ENCODE data around the gene PRIMA1.

The PRIMA1 gene

GRCh38 chr14:93803408-93804318 lies 15.4 kb upstream of the PRIMA1 start:
- Histone ChIP-seq H3K36me3 (ENCODE audit: control insufficient read depth, insufficient read depth, low read length) (no peaks in the 10 kb centered on the region), H3K9me3 (ENCODE audit: control insufficient read depth, low read length) (no peaks in the 10 kb centered on the region), H3K27me3 (ENCODE audit: control insufficient read depth, insufficient read depth, low read length) (no peaks in the 10 kb centered on the region), H3K4me1 (no peaks in the 10 kb centered on the region), H3K79me2 (no peaks in the 10 kb centered on the region), H3K4me2 (ENCODE audit: low read length) (no peak overlapping the region), H3K27ac (no peak overlapping the region), H3K9ac (no peak overlapping the region), H3K4me3 (ENCODE audit: low read depth, low read length) (no peak overlapping the region), H2AFZ (no peak overlapping the region)
- no peak for TF ChIP-seq CTCF (IDR thresholded peaks at IDR 0.05)

GRCh38 chr14:93799989-93800921 lies 12.0 kb upstream of the PRIMA1 start:
- H3K4me3 ChIP-seq (ENCODE audit: low read depth, low read length): no peak overlapping the region
- TF ChIP-seq CTCF (IDR thresholded peaks at IDR 0.05): no peak
- H2AFZ ChIP-seq: no peak overlapping the region
- H3K4me1 ChIP-seq: no peaks in the 10 kb centered on the region
- no peak overlapping the region for H3K4me2 ChIP-seq (ENCODE audit: low read length)
- H3K36me3 ChIP-seq (ENCODE audit: control insufficient read depth, insufficient read depth, low read length): no peaks in the 10 kb centered on the region
- H3K27ac ChIP-seq: no peak overlapping the region
- no peak overlapping the region for H3K9ac ChIP-seq
- no peaks in the 10 kb centered on the region for H3K27me3 ChIP-seq (ENCODE audit: control insufficient read depth, insufficient read depth, low read length)
- no peaks in the 10 kb centered on the region for H3K9me3 ChIP-seq (ENCODE audit: control insufficient read depth, low read length)
- H3K79me2 ChIP-seq: no peaks in the 10 kb centered on the region

GRCh38 chr14:93799617-93799988 lies 11.3 kb upstream of the PRIMA1 start:
- no peaks in the 10 kb centered on the region for H3K79me2 ChIP-seq
- no peak overlapping the region for H3K4me2 ChIP-seq (ENCODE audit: low read length)
- no peak overlapping the region for H3K27ac ChIP-seq
- no peaks in the 10 kb centered on the region for H3K36me3 ChIP-seq (ENCODE audit: control insufficient read depth, insufficient read depth, low read length)
- H3K4me1 ChIP-seq: no peaks in the 10 kb centered on the region
- TF ChIP-seq CTCF (IDR thresholded peaks at IDR 0.05): no peak
- H3K27me3 ChIP-seq (ENCODE audit: control insufficient read depth, insufficient read depth, low read length): no peaks in the 10 kb centered on the region
- H2AFZ ChIP-seq: no peak overlapping the region
- no peak overlapping the region for H3K9ac ChIP-seq
- H3K9me3 ChIP-seq (ENCODE audit: control insufficient read depth, low read length): no peaks in the 10 kb centered on the region
- no peak overlapping the region for H3K4me3 ChIP-seq (ENCODE audit: low read depth, low read length)

- TF ChIP-seq CTCF (IDR thresholded peaks at IDR 0.05): no peak
- H2AFZ ChIP-seq: no peak overlapping the region
- no peak overlapping the region for H3K4me2 ChIP-seq (ENCODE audit: low read length)
- H3K27ac ChIP-seq: no peak overlapping the region
- no peaks in the 10 kb centered on the region for H3K9me3 ChIP-seq (ENCODE audit: control insufficient read depth, low read length)
- no peak overlapping the region for H3K9ac ChIP-seq
- no peaks in the 10 kb centered on the region for H3K36me3 ChIP-seq (ENCODE audit: control insufficient read depth, insufficient read depth, low read length)
- H3K27me3 ChIP-seq (ENCODE audit: control insufficient read depth, insufficient read depth, low read length): no peaks in the 10 kb centered on the region
- H3K79me2 ChIP-seq: no peaks in the 10 kb centered on the region
- no peak overlapping the region for H3K4me3 ChIP-seq (ENCODE audit: low read depth, low read length)
- H3K4me1 ChIP-seq: no peaks in the 10 kb centered on the region
Measured at GRCh38 chr14:93797536-93797935, 9.3 kb upstream of the PRIMA1 start.
